Neural cell (in vitro differentiated cells): Measurements from ENCODE around the gene KRT14. TPM values are rescaled to one million over a fixed set of nuclear protein-coding genes. Genes with fewer than 3 reads are reported as not detected.

Experiments
- H2AFZ ChIP-seq: fragments of 200-600, 300-800 bp; sonication (generic), shearing (Covaris generic); 2 replicates; pipeline ENCODE4 v1.6.0; 2014; ENCODE audit warnings: low read depth, mild to moderate bottlenecking, antibody characterized with exemption, low read length, moderate library complexity
- H3F3A ChIP-seq: fragments of 200-600 bp; shearing (Covaris generic); 2 replicates; pipeline ENCODE4 v1.6.1; 2016; ENCODE audit warnings: mild to moderate bottlenecking, moderate library complexity, mixed read lengths, antibody characterized with exemption, low read length; ENCODE audit not compliant: insufficient read depth, poor library complexity, severe bottlenecking
- H3K27ac ChIP-seq: fragments of 200-600, 300-800 bp; sonication (generic), shearing (Covaris generic); 2 replicates; pipeline ENCODE4 v1.5.1; 2014; ENCODE audit warnings: mild to moderate bottlenecking, low read length, moderate library complexity
- H3K27me3 ChIP-seq: fragments of 300-800, 200-600 bp; sonication (generic), shearing (Covaris generic); 2 replicates; pipeline ENCODE4 v1.6.0; 2014; ENCODE audit warnings: mild to moderate bottlenecking, low read depth, low read length, moderate library complexity; ENCODE audit not compliant: insufficient read depth
- H3K36me3 ChIP-seq: fragments of 300-800, 200-600 bp; sonication (generic), shearing (Covaris generic); 2 replicates; pipeline ENCODE4 v1.5.1; 2014; ENCODE audit warnings: mild to moderate bottlenecking, antibody characterized with exemption, low read length, moderate library complexity; ENCODE audit not compliant: insufficient read depth
- H3K4me2 ChIP-seq: fragments of 300-800, 200-600 bp; sonication (generic), shearing (Covaris generic); 2 replicates; pipeline ENCODE4 v1.6.0; 2014; ENCODE audit warnings: mild to moderate bottlenecking, low read length
- H3K4me3 ChIP-seq: fragments of 300-800, 200-600 bp; sonication (generic), shearing (Covaris generic); 2 replicates; pipeline ENCODE4 v1.5.1; 2014; ENCODE audit warnings: mild to moderate bottlenecking, low read length, moderate library complexity
- H3K79me2 ChIP-seq: fragments of 200-600 bp; shearing (Covaris generic); replicated peaks from 2 replicates; pipeline ENCODE4 v1.6.0; 2014; ENCODE audit warnings: mild to moderate bottlenecking, low read length, moderate library complexity; ENCODE audit not compliant: insufficient read depth
- H3K9ac ChIP-seq: fragments of 300-800, 200-600 bp; sonication (generic), shearing (Covaris generic); 2 replicates; pipeline ENCODE4 v1.6.1; 2016; ENCODE audit warnings: mild to moderate bottlenecking, low read length, mixed read lengths
- H3K9me2 ChIP-seq: fragments of 200-600 bp; shearing (Covaris generic); 2 replicates; pipeline ENCODE4 v1.6.1; 2016; ENCODE audit warnings: mild to moderate bottlenecking, low read length, mixed read lengths; ENCODE audit not compliant: insufficient read depth
- H3K9me3 ChIP-seq: fragments of 200-600, 300-800 bp; sonication (generic), shearing (Covaris generic); 2 replicates; pipeline ENCODE4 v1.6.1; 2016; ENCODE audit warnings: mild to moderate bottlenecking, mixed run types, low read length, moderate library complexity, mixed read lengths
- H4K20me1 ChIP-seq: fragments of 200-600 bp; shearing (Covaris generic); 2 replicates; pipeline ENCODE4 v1.6.1; 2016; ENCODE audit warnings: mild to moderate bottlenecking, mixed run types; ENCODE audit not compliant: insufficient read depth
- CTCF ChIP-seq: fragments of 450-650 bp; IDR thresholded peaks from 2 replicates; pipeline ENCODE4 v1.5.1; 2014; ENCODE audit warnings: antibody characterized with exemption, mild to moderate bottlenecking, moderate library complexity; ENCODE audit not compliant: poor library complexity, severe bottlenecking
- EP300 ChIP-seq: fragments of 450-650 bp; conservative IDR thresholded peaks from 2 replicates; pipeline ENCODE4 v1.6.1; 2014; ENCODE audit warnings: antibody characterized with exemption, mild to moderate bottlenecking, moderate library complexity; ENCODE audit not compliant: poor library complexity, severe bottlenecking
- EZH2 ChIP-seq: fragments of 200-600, 300-800 bp; shearing (Covaris generic), sonication (generic); IDR thresholded peaks from 2 replicates; pipeline ENCODE4 v1.6.1; 2014; ENCODE audit warnings: antibody characterized with exemption, low read length, borderline replicate concordance, mild to moderate bottlenecking; ENCODE audit not compliant: insufficient read depth, poor library complexity, severe bottlenecking
- MXI1 ChIP-seq: fragments of 450-650 bp; conservative IDR thresholded peaks from 2 replicates; pipeline ENCODE4 v1.6.1; 2014; ENCODE audit warnings: antibody characterized with exemption, mild to moderate bottlenecking; ENCODE audit not compliant: poor library complexity, severe bottlenecking
- POLR2AphosphoS5 ChIP-seq: IDR thresholded peaks from 2 replicates; pipeline ENCODE4 v1.6.1; 2012
- RAD21 ChIP-seq: fragments of 450-650 bp; conservative IDR thresholded peaks from 2 replicates; pipeline ENCODE4 v1.6.1; 2014; ENCODE audit warnings: antibody characterized with exemption, mild to moderate bottlenecking, moderate library complexity
- REST ChIP-seq: IDR thresholded peaks from 2 replicates; pipeline ENCODE4 v1.6.1; 2012; ENCODE audit warnings: borderline replicate concordance
- SMC3 ChIP-seq: fragments of 450-650 bp; conservative IDR thresholded peaks from 2 replicates; pipeline ENCODE4 v1.6.1; 2014; ENCODE audit warnings: antibody characterized with exemption, mild to moderate bottlenecking, moderate library complexity; ENCODE audit not compliant: poor library complexity
- TAF1 ChIP-seq: IDR thresholded peaks from 2 replicates; pipeline ENCODE4 v1.6.1; 2012; ENCODE audit warnings: low read depth
- polyA minus RNA-seq: library from RNA; depleted of rRNA, polyadenylated mRNA; stranded (reverse); fragments of >200 nt; gene quantifications from 2 replicates; pipeline ENCODE4 v1.2.3, GENCODE V29; 2014
- polyA plus RNA-seq: library from polyadenylated mRNA; depleted of rRNA; stranded (reverse); fragments of >200 nt; gene quantifications from 2 replicates; pipeline ENCODE4 v1.2.3, GENCODE V29; 2014

Gene KRT14
- polyA plus RNA-seq (not detected in 2 replicates), polyA minus RNA-seq (not detected in 2 replicates)

GRCh38 chr17:41586863-41587495 lies at the start of gene KRT14:
TSS of gene KRT14 (minus strand) at chr17:41586895. CDS start at chr17:41586834, 61 bp downstream.
- Histone ChIP-seq H3K4me3 (no peak within 1 kb of the TSS), H3K9ac (no peak within 1 kb of the TSS), H3K79me2 (no peaks in the 10 kb centered on the region), H2AFZ (no peak within 1 kb of the TSS), H3K36me3 (no peaks in the 10 kb centered on the region), H3F3A (no peaks in the 10 kb centered on the region), H3K4me2 (no peak within 1 kb of the TSS), H3K9me2 (no peaks in the 10 kb centered on the region), H3K27ac (no peak within 1 kb of the TSS), H3K9me3 (no peaks in the 10 kb centered on the region), H4K20me1 (no peaks in the 10 kb centered on the region), H3K27me3 (no peaks in the 10 kb centered on the region)
- no peak for TF ChIP-seq CTCF
- no peak for TF ChIP-seq MXI1
- TF ChIP-seq TAF1: no peak
- TF ChIP-seq REST: no peak
- TF ChIP-seq SMC3: no peak
- no peak for TF ChIP-seq RAD21
- TF ChIP-seq EP300: no peak
- no peak for TF ChIP-seq POLR2AphosphoS5
- no peak for TF ChIP-seq EZH2

- Histone ChIP-seq H3K4me3 (no peak overlapping the region), H3K4me2 (no peak overlapping the region), H3K27me3 (no peaks in the 10 kb centered on the region), H2AFZ (no peak overlapping the region), H3K9me2 (no peaks in the 10 kb centered on the region), H4K20me1 (no peaks in the 10 kb centered on the region), H3K36me3 (no peaks in the 10 kb centered on the region), H3K79me2 (no peaks in the 10 kb centered on the region), H3K27ac (no peak overlapping the region), H3K9ac (no peak overlapping the region), H3K9me3 (no peaks in the 10 kb centered on the region), H3F3A (no peaks in the 10 kb centered on the region)
- TF ChIP-seq RAD21: no peak
- no peak for TF ChIP-seq TAF1
- no peak for TF ChIP-seq POLR2AphosphoS5
- no peak for TF ChIP-seq EP300
- TF ChIP-seq CTCF: no peak
- no peak for TF ChIP-seq MXI1
- TF ChIP-seq REST: no peak
- no peak for TF ChIP-seq SMC3
- TF ChIP-seq EZH2: no peak
Measured at GRCh38 chr17:41635121-41636097, 48.7 kb upstream of the KRT14 start.
